GM21576 (cell line): Measurements from ENCODE around the gene NCEH1.
"Not testable (repeated sequence)": the region's sequence is repeated elsewhere in the genome, so short reads cannot be mapped to it uniquely, and the experiment has no call there.

ENCODE experiments used
- ATAC-seq: cut with Tn5 transposase; IDR thresholded peaks from one replicate; pipeline ENCODE4 v1.9.1; 2021; ENCODE audit warnings: mild to moderate bottlenecking, moderate library complexity; ENCODE audit not compliant: unreplicated experiment

Gene NCEH1

DNA sequence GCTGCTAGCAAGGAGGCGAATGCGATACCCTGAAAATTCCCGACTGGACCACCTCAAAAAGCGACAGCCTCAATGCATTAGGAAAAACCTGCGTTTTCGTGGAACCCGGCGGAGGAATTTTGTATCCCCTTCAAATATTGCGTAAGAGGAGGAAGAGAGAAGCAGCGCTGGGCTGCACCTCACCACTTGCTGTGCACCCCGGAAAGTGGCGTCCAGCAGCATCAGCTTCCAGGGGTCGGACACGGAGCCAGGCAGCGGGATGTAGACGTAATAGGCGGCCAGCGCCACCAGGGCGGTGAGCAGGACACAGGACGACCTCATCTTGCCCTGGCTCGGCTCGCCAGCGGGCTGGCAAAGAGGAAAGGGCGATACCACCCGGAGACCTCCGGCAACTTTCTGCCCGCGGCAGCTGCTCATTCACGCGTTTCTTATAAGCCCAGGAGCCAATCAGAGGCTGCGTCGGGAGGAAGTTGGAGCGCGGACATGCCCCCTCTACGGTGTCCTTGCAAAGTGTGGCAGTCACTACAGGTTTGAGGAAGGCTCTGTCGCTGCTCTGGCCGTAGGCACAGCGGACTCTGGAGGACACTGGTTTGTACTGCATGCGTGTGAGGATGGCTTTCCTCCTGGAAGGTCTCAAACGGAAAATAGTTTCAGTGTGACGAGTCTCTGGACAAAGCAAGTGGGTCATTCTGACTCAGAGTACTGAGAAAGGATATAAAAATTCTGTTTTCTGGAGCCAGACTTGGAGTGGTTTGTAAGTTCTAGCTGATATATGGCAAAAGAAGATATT is at the start of gene NCEH1:
TSS of gene NCEH1 (minus strand) at position 404 of the 790 bp plus-strand sequence. CDS start at position 321, 83 bp downstream.
- ATAC-seq: peak; percentile 100

DNA sequence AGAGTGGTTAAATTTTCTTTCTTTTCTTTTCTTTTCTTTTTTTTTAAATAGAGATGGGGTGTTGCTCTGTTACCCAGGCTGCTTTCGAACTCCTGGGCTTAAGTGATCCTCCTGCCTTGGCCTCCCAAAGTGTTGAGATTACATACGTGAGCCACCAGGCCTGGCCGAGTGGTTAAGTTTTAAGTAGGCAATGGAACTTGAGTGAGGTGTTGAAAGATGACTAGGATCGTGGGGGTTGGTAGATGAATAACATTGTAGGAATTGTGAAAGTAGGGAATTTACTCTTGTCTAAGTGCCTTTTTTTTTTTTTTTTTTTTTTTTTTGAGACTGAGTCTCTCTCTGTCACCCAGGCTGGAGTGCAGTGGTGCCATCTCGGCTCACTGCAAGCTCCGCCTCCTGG is 49.5 kb upstream of the NCEH1 start:
- not testable (repeated sequence) for ATAC-seq

- ATAC-seq: no peak
Observed at GRCh38 chr3:172753125-172753524, 42.3 kb upstream of the NCEH1 start.

DNA sequence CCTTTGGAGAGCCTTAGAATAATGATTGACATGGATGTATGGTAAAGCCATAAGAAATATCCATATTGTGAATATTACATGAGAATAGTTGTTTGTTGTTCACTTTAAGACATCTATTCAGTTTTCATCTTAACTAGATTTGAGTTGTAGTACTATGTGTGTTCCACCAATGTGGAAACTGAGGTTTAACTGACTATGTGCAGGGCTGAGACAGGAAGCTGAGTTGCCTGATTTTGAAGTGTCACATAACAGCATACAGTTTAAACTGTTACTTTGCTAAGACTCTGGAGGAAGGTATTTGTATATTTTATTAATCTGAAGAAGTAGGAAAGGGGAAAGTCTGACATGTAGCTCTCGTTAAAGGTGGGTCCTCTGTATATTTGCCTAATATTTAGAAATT is 41.8 kb upstream of the NCEH1 start:
- no peak for ATAC-seq

GRCh38 chr3:172751175-172751704 is 40.4 kb upstream of the NCEH1 start:
- ATAC-seq: peak; percentile 16

GRCh38 chr3:172750368-172751174 is 39.7 kb upstream of the NCEH1 start, which contains the start of gene ECT2:
Gene ECT2, plus strand, starts transcription at chr3:172750726. Its CDS starts 3,805 bp downstream, at chr3:172754531.
- peak; percentile 97 for ATAC-seq

DNA sequence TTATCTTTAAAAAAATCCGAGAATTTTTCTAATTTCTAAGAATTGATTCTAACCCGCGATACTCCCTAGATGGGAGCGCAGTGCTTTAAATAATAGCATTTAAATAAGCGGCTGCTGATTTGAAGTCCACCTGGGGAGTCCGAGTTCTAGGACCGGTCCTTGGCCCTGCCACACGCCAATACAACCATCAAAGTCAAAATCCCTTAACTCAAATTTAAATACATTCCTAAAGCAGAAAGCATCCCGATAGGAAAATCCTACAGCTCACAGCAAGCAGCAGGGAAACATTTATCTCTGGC is 39.2 kb upstream of the NCEH1 start:
- ATAC-seq: no peak

DNA sequence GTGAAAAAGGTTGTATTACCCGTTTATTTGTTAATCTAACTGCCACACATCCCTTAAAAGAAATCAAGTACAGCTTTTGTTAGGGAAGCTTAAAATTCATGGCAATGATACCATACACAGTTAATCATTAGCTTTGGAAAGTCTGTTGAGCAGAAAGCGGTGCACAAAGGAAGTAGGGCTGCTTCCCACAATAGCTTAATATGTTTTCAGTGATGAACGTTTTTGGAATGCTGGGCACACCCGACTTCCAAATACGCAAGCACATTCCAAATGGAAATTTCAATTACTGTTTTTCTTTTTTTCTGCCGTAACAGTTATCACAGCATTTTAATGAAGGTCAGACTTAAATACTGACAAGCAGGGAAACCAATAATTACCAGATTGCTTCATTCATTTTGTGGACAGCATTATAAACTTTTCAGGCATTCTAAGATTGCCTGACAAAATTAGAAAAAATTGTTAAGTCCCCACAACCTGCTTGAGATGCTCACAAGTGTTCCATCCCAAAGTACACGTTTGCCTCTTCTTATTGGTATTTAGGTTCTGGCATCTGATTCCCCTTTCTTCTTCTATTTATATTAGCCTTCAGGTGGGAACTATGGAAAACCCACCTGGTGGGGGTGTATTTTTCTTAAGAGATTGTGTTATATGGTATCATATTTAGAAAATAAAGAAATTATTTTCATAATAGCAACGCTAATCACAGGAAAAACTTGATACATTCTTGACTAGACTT is 38.5 kb upstream of the NCEH1 start:
- ATAC-seq: no peak

DNA sequence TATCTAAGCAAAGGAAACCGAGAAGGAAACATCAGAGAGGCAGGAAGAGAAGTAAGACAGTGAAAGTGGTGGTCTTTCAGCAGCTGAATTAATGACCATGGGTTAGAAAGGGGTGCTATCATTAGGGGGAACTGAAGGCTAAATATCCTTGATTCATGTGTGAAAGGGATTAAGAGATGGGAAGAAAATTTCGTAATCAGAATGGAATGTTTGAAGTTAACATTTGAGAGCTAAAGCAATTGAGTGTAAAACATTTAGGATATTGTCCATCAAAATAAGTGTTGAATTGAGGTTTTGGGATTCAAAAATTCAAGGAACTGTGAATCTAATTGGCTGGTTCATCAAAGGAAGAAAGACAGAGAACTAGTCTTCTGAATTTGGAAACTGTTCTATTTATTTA is 35.6 kb upstream of the NCEH1 start:
- no peak for ATAC-seq

DNA sequence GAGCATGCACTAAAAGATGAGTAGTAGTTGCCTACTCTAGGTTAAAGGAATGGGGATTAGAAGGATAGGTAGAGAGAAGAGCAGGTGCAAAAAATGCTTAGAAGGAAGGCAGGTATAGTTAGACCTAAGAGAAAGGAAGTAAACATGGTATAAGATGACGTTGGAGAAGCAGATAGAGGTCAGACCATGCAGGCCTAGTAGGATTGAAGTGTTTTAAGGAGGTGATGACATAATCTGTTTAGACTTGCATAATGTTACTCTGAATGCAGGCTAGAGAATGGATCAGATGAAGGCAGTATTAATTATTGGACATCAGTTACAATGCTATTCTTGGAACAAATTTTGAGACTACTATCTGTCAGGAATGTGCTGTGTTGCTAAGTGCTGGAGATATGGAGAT is 28.6 kb upstream of the NCEH1 start:
- ATAC-seq: no peak

GRCh38 chr3:172735014-172735413 is 24.1 kb upstream of the NCEH1 start:
- ATAC-seq: no peak

- no peak for ATAC-seq
Observed at GRCh38 chr3:172726380-172726779, 15.5 kb upstream of the NCEH1 start.

DNA sequence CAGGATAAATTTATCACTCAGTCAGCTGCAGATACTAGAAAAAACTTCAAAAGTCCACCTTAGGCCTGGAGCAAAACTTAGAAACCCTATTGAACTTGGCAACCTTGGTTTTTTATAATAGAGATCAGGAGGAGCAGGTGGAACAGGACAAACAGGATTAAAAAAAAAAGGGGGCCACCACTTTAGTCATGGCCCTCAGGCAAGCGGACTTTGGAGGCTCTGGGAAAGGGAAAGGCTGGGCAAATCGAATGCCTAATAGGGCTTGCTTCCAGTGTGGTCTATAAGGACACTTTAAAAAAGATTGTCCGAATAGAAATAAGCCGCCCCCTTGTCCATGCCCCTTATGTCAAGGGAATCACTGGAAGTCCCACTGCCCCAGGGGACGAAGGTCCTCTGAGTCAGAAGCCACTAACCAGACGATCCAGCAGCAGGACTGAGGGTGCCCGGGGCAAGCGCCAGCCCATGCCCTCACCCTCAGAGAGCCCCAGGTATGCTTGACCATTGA is 11.7 kb upstream of the NCEH1 start:
- ATAC-seq: not testable (repeated sequence)

DNA sequence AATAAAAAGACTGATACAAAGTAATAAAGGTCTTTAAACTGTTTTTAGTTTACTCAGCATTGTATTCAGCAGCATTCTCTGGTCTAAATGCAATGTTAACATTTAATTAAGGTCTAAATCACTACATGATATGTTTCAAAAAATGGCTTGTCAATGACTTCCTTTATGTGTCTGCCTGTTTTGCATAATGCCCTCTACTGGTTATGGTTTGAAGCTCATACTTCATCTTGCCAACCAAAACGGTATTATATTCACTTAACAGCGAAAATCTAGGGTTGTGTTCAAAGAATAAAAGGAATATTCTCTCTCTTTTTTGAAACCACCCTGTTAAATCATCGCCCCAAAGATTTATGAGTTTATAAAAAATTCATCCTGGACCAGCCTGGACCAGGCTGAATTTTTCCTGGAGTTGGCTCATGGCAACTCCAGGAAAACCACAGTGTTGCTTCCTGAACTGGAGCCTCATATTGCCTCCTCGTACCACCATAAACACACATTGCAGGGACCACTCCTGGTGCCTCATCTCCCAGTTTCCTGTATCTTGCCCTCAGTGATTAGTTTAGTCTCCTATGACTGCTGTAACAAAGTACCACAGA is 6.7 kb upstream of the NCEH1 start:
- peak; percentile 46 for ATAC-seq

GRCh38 chr3:172716476-172716875 is 5.6 kb upstream of the NCEH1 start:
- ATAC-seq: no peak

DNA sequence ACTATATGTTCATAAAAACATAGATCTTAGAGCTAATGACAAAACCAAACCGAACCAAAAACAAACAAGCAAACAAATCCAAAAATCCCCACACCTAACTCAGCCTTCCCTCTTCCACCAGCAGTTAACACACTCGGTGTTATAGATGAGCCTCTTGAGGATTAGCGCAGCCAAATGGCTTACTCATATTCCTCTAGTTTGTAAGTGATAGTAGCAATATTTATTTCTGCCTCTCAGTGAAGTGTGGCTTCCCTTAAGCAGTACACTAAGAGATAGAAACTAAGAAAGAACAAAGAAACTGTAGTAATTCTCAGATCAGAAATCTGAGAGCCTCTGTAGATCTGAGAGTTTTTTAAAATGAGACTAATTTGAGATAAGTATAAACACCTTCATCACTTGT is 2.4 kb upstream of the NCEH1 start:
- no peak for ATAC-seq

- ATAC-seq: no peak
Observed at GRCh38 chr3:172711454-172711795, 558 bp upstream of the NCEH1 start.

- ATAC-seq: no peak
Observed at GRCh38 chr3:172709774-172710663, 848 bp downstream of the NCEH1 start.

GRCh38 chr3:172708921-172709773 is 1.7 kb downstream of the NCEH1 start:
- ATAC-seq: no peak
